GM23248 (cell line): ENCODE results near the gene SEZ6L.

Experiments
- EZH2 ChIP-seq: fragments of 200-600 bp; sonication (generic); IDR thresholded peaks from 2 replicates; pipeline ENCODE4 v1.6.1; 2018; ENCODE audit warnings: antibody characterized with exemption, mild to moderate bottlenecking; ENCODE audit not compliant: insufficient read depth, poor library complexity, severe bottlenecking
- EZH2phosphoT487 ChIP-seq: fragments of 200-600 bp; sonication (generic); IDR thresholded peaks from 2 replicates; pipeline ENCODE4 v1.6.1; 2018; ENCODE audit warnings: antibody characterized with exemption, moderate library complexity, mild to moderate bottlenecking, low read depth; ENCODE audit not compliant: insufficient read depth

DNA sequence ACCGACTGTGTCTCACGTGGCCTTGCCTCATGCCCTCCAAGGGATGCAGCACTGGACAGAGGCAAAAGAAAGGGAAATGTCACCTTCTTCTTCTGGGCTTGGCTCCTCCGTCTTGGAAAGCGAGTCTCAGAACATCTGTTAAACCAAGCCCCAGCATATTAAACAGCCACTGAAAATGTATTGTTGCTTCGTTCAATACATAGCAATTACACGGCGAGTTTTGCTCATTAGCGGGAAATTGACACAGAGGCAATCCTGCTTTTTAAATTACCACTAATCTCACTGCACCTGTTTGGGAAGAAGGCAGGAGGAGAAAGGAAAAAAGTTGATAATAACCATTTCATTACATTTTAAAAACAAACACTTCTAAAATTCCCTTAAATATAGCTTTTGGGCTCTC, 72.1 kb downstream of the SEZ6L start:
- TF ChIP-seq EZH2 (no peak), EZH2phosphoT487 (no peak)
